K562 (cell line): ENCODE results near the gene GTF3C6. TPM values are rescaled to one million over a fixed set of nuclear protein-coding genes. Genes with fewer than 3 reads are reported as not detected.
"Not testable (repeated sequence)": the region's sequence is repeated elsewhere in the genome, so short reads cannot be mapped to it uniquely, and the experiment has no call there.

ENCODE experiments used
- ATAC-seq: fragments of 200-7000 bp; cut with Tn5 transposase; 3 replicates; pipeline ENCODE4 v1.9.1; 2020; ENCODE audit warnings: moderate library complexity
- BruUV-seq: library from RNA; stranded (reverse); fragments of 400-500 nt; replicated peaks from 2 replicates; lab custom pipeline; 2021; lab: Mats Ljungman, UMichigan
- CTCF ChIA-PET: fragments of 300-600 bp; formaldehyde crosslinking; extraction: SDS; loops from one replicate; lab custom pipeline; 2021; ENCODE audit warnings: low intra/inter-chr PET ratio; lab: Yijun Ruan, JAX
- POLR2A ChIA-PET: fragments of 300-600, 350-650 bp; sonication (Branson Sonifier 250); formaldehyde crosslinking; extraction: SDS; loops from one replicate; lab custom pipeline; 2021; ENCODE audit warnings: antibody characterized with exemption, inconsistent platforms; lab: Yijun Ruan, JAX
- DNase-seq, 4 experiments: peaks; one replicate each; pipeline versions ENCODE4 v3.0.0 to v3.0.0-alpha.2; 2011 to 2018; ENCODE audit warnings: low spot score in 3 of 4, mixed read lengths in 3 of 4; ENCODE audit errors: extremely low read depth in 1 of 4
- FAIRE-seq: peaks from 2 replicates; lab custom pipeline; 2011; peaks lifted over from hg19 to GRCh38; lab: Jason Lieb, UNC
- H2AFZ ChIP-seq: 2 replicates; pipeline ENCODE4 v1.6.0; 2011; ENCODE audit warnings: low read depth, low read length, control low read depth, inconsistent platforms
- H3K27ac ChIP-seq: fragments of 200-600 bp; 3 replicates; pipeline ENCODE4 v1.8.0; 2011; ENCODE audit warnings: low read depth, mild to moderate bottlenecking, control low read depth, inconsistent platforms, low read length, moderate library complexity, mixed read lengths; ENCODE audit errors: extremely low read depth
- H3K27me3 ChIP-seq, 2 experiments: fragments of 300-600 bp in 1 of 2; 2 replicates in 1 of 2; 3 replicates in 1 of 2; pipeline versions ENCODE4 v1.6.0 to v1.8.0; 2011; ENCODE audit warnings: inconsistent platforms in 2 of 2, low read length in 2 of 2, mild to moderate bottlenecking in 1 of 2, mixed read lengths in 1 of 2, moderate library complexity in 1 of 2; ENCODE audit not compliant: control insufficient read depth in 2 of 2, insufficient read depth in 2 of 2
- H3K36me3 ChIP-seq: fragments of 300-600 bp; 3 replicates; pipeline ENCODE4 v1.8.0; 2011; ENCODE audit warnings: mild to moderate bottlenecking, low read length, inconsistent platforms; ENCODE audit not compliant: control insufficient read depth, insufficient read depth
- H3K4me1 ChIP-seq, 2 experiments: fragments of 200-600 bp in 1 of 2; replicated peaks in 1 of 2; 2 replicates in 1 of 2; 3 replicates in 1 of 2; pipeline versions ENCODE4 v1.5.1 to v1.8.0; 2011; ENCODE audit warnings: inconsistent platforms in 2 of 2, low read length in 2 of 2, mild to moderate bottlenecking in 1 of 2, mixed read lengths in 1 of 2, moderate library complexity in 1 of 2; ENCODE audit not compliant: control insufficient read depth in 2 of 2, insufficient read depth in 2 of 2
- H3K4me2 ChIP-seq: 2 replicates; pipeline ENCODE4 v1.6.1; 2011; ENCODE audit warnings: low read length, control low read depth, inconsistent platforms, mixed read lengths; ENCODE audit not compliant: insufficient read depth
- H3K4me3 ChIP-seq: fragments of 200-600 bp; sonication (generic), shearing (Covaris generic); 2 replicates; pipeline ENCODE4 v1.5.1; 2016; ENCODE audit warnings: control low read depth, inconsistent platforms
- H3K79me2 ChIP-seq: fragments of 200-600 bp; 3 replicates; pipeline ENCODE4 v1.8.0; 2011; ENCODE audit warnings: low read length, inconsistent platforms; ENCODE audit not compliant: control insufficient read depth, insufficient read depth
- H3K9ac ChIP-seq, 2 experiments: 2 replicates each; pipeline versions ENCODE4 v1.6.0 to v1.6.1; 2011; ENCODE audit warnings: low read depth in 2 of 2, low read length in 2 of 2, control low read depth in 1 of 2, inconsistent platforms in 1 of 2, mild to moderate bottlenecking in 1 of 2, mixed read lengths in 1 of 2; ENCODE audit not compliant: insufficient read depth in 1 of 2
- H3K9me1 ChIP-seq: one replicate; pipeline ENCODE4 v1.6.0; 2011; ENCODE audit warnings: inconsistent platforms, mild to moderate bottlenecking, low read length, moderate library complexity; ENCODE audit not compliant: control insufficient read depth, insufficient read depth
- H3K9me3 ChIP-seq: replicated peaks from 2 replicates; pipeline ENCODE4 v1.5.1; 2011; ENCODE audit warnings: low read depth, low read length, inconsistent platforms; ENCODE audit not compliant: control insufficient read depth, insufficient read depth
- H4K20me1 ChIP-seq: replicated peaks from 2 replicates; pipeline ENCODE4 v1.6.1; 2011; ENCODE audit warnings: low read length, inconsistent platforms, mixed read lengths; ENCODE audit not compliant: control insufficient read depth, insufficient read depth
- ARID1B ChIP-seq: fragments of 450-650 bp; IDR thresholded peaks from 2 replicates; pipeline ENCODE4 v1.6.1; 2016; ENCODE audit warnings: antibody characterized with exemption, mild to moderate bottlenecking, inconsistent platforms
- FOSL1 ChIP-seq: fragments of 200-800 bp; sonication (Bioruptor generic); conservative IDR thresholded peaks from 2 replicates; pipeline ENCODE4 v1.6.1; 2016; ENCODE audit warnings: missing genetic modification characterization, missing compliant biosample characterization
- FOXK2 ChIP-seq, 2 experiments: fragments of 450-650 bp; IDR thresholded peaks in 1 of 2; conservative IDR thresholded peaks in 1 of 2; 2 replicates each; pipeline ENCODE4 v1.6.1; 2016; ENCODE audit warnings: low read depth in 2 of 2, mild to moderate bottlenecking in 1 of 2
- HDAC1 ChIP-seq, 2 experiments: fragments of 450-650 bp; IDR thresholded peaks; 2 replicates each; pipeline ENCODE4 v1.6.1; 2016 to 2017; ENCODE audit warnings: inconsistent platforms in 1 of 2, mild to moderate bottlenecking in 1 of 2, moderate library complexity in 1 of 2
- MYBL2 ChIP-seq, 2 experiments: fragments of 450-650 bp in 1 of 2; sonication (generic) in 1 of 2; formaldehyde crosslinking in 1 of 2; IDR thresholded peaks; 2 replicates each; pipeline versions ENCODE4 v1.6.1 to v1.8.1; 2017 to 2022; ENCODE audit warnings: borderline replicate concordance in 1 of 2, inconsistent platforms in 1 of 2, low read depth in 1 of 2, mild to moderate bottlenecking in 1 of 2, missing genetic modification reagents in 1 of 2, moderate library complexity in 1 of 2
- RBFOX2 ChIP-seq: fragments of 200-400 bp; formaldehyde crosslinking; IDR thresholded peaks from 2 replicates; pipeline ENCODE4 v1.6.1; 2017; ENCODE audit warnings: low read depth, mild to moderate bottlenecking, low read length, moderate library complexity
- SMARCA4 ChIP-seq: fragments of 450-650 bp; IDR thresholded peaks from 2 replicates; pipeline ENCODE4 v1.6.1; 2016
- TEAD4 ChIP-seq, 2 experiments: sonication (generic) in 1 of 2; formaldehyde crosslinking in 1 of 2; IDR thresholded peaks; 2 replicates each; pipeline versions ENCODE4 v1.6.1 to v1.8.0; 2012 to 2022; ENCODE audit warnings: borderline replicate concordance in 1 of 2, inconsistent platforms in 1 of 2, low read length in 1 of 2, mild to moderate bottlenecking in 1 of 2, missing genetic modification reagents in 1 of 2
- TRIM28 ChIP-seq: fragments of 450-650 bp; IDR thresholded peaks from 2 replicates; pipeline ENCODE4 v1.6.1; 2017
- ZBTB1 ChIP-seq: sonication (generic); formaldehyde crosslinking; IDR thresholded peaks from 2 replicates; pipeline ENCODE4 v1.8.1; 2023; ENCODE audit warnings: missing genetic modification reagents, low read depth, mild to moderate bottlenecking, borderline replicate concordance
- WGBS: fragments of 100-300 bp; shearing (Covaris generic); methylation state at CpG from one replicate; pipeline ENCODE4 v1.1.6; 2016; ENCODE audit warnings: low coverage, mixed read lengths; ENCODE audit not compliant: insufficient coverage; ENCODE audit errors: missing lambda C conversion rate; 5-methylcytosine and 5-hydroxymethylcytosine counted together
- in situ Hi-C: fragments of 300-500 bp; cut with MboI; formaldehyde crosslinking; loops from 4 replicates; pipeline ENCODE4 v1.15.0; 2018; ENCODE audit warnings: inconsistent platforms, mixed read lengths
- intact Hi-C: fragments of 100-400 bp; cut with micrococcal nuclease; formaldehyde crosslinking; loops from 2 replicates; pipeline ENCODE4 v1.14.2; 2022
- polyA plus RNA-seq, 8 experiments: library from polyadenylated mRNA; depleted of rRNA in 4 of 8; stranded (reverse) in 5 of 8; unstranded in 3 of 8; fragments of >200 nt; fragmentation: Nextera tagmentation in 2 of 8; fragmentation: Illumina TruSeq in 1 of 8; extraction: Ambion mirVana in 2 of 8; extraction: Trizol in 1 of 8; gene quantifications; 2 replicates each; pipeline versions ENCODE4 v1.2.1 to v1.2.3, GENCODE V29; 2011 to 2014; ENCODE audit warnings: inconsistent platforms in 1 of 8, missing spikeins in 1 of 8
- total RNA-seq, 7 experiments: library from RNA; depleted of rRNA in 6 of 7; stranded (reverse); fragments of >200 nt in 6 of 7; fragmentation: Illumina TruSeq in 2 of 7; extraction: Trizol in 2 of 7; gene quantifications; 2 replicates each; pipeline versions ENCODE4 v1.2.1 to v1.2.3, GENCODE V29; 2011 to 2021; ENCODE audit warnings: low replicate concordance in 1 of 7
- TF ChIP-seq, protein P1 (sequence below): fragments of 250-450 bp; sonication (Bioruptor Pico); IDR thresholded peaks from 2 replicates; pipeline ENCODE4 v1.8.0; 2021; ENCODE audit warnings: moderate library complexity, mild to moderate bottlenecking, inconsistent platforms
- TF ChIP-seq, protein P2 (sequence below): sonication (generic); formaldehyde crosslinking; IDR thresholded peaks from 2 replicates; pipeline ENCODE4 v1.8.1; 2023; ENCODE audit warnings: mild to moderate bottlenecking, missing genetic modification reagents

Gene GTF3C6
- total and polyA plus RNA-seq, 9 of the 15 experiments (the other 6 are each of a cell fraction or from before 2014, with no cell fraction given), result 37.6 to 140 (median 111) TPM

GRCh38 chr6:110962636-110963035 lies 4.1 kb downstream of the GTF3C6 start:
- BruUV-seq, H3K27ac ChIP-seq, H3K9ac ChIP-seq, DNase-seq, H3K4me3 ChIP-seq, CTCF ChIA-PET, H2AFZ ChIP-seq, H4K20me1 ChIP-seq, ATAC-seq, H3K4me2 ChIP-seq, H3K9me1 ChIP-seq, intact Hi-C loops, H3K27me3 ChIP-seq, in situ Hi-C loops, FAIRE-seq: not testable (repeated sequence)
- TF ChIP-seq RBFOX2, result 0 out of 2 replicates have a peak, but pooled peaks have one; percentile 26
- peaks cover 25% of the 10 kb centered on the region for H3K79me2 ChIP-seq
- POLR2A ChIA-PET, result interaction anchor here (1.3 kb wide), 1 partner anchor 20 kb away, joined by 4 read pairs; no protein-coding TSS in a partner anchor
- H3K9me3 ChIP-seq, result peaks cover 12% of the 10 kb centered on the region
- H3K36me3 ChIP-seq, result peaks cover 68% of the 10 kb centered on the region
- 97% methylated on average over 19 of the region's 20 CpGs for WGBS
- H3K4me1 ChIP-seq, result peaks cover 0 to 15% of the 10 kb centered on the region in 2 experiments; a peak in 4 of 5 replicates

GRCh38 chr6:110965629-110966229 lies 7.2 kb downstream of the GTF3C6 start:
- in situ Hi-C loops (no loop called here), intact Hi-C loops (no loop called here)
- Histone ChIP-seq H2AFZ (no peak overlapping the region), H3K9me3 (peaks cover 12% of the 10 kb centered on the region), H3K9ac (no peak overlapping the region), H3K4me3 (no peak overlapping the region), H3K36me3 (peaks cover 64% of the 10 kb centered on the region), H3K4me2 (no peak overlapping the region), H3K27ac (peak overlapping the region; percentile 9; the same call in 2 of the 3 replicates), H3K4me1 (no peaks in the 10 kb centered on the region; a peak in 2 of 5 replicates), H4K20me1 (no peaks in the 10 kb centered on the region), H3K9me1 (no peaks in the 10 kb centered on the region), H3K27me3 (no peaks in the 10 kb centered on the region), H3K79me2 (no peaks in the 10 kb centered on the region; the same call in 2 of the 3 replicates)
- ATAC-seq (peak; percentile 43), DNase-seq (peak in 2 of 4 experiments; percentile 30 to 74), FAIRE-seq (peak; percentile 69)
- ChIA-PET CTCF (no interaction called here), POLR2A (interaction anchor here (0.6 to 0.9 kb wide), 2 partner anchors 13 to 19 kb away, joined by 3 to 4 read pairs; no protein-coding TSS in a partner anchor)
- 26% methylated on average over 3 of the region's 3 CpGs for WGBS
- BruUV-seq, result no TSS peak
- TF ChIP-seq SMARCA4 (peak; percentile 65), ARID1B (peak; percentile 86), FOXK2 (conservative IDR thresholded peaks at IDR 0.05 in 1 of 2, IDR thresholded peaks at IDR 0.05 in 1 of 2; ENCODE audit: low read depth in 2 of 2) (peak in 1 of 2 experiments; percentile 40; a peak in 1 of 4 replicates), MYBL2 (IDR thresholded peaks at IDR 0.05; ENCODE audit: low read depth) (0 out of 2 replicates have a peak, but pooled peaks have one; percentile 23), MYBL2 (CRISPR knock-in tag; IDR thresholded peaks at IDR 0.05; ENCODE audit: borderline replicate concordance) (no peak), TEAD4 (IDR thresholded peaks at IDR 0.05; ENCODE audit: low read length) (peak; percentile 37; the same call in 1 of the 2 replicates), TEAD4 (CRISPR knock-in tag; IDR thresholded peaks at IDR 0.05; ENCODE audit: borderline replicate concordance) (no peak), HDAC1 (IDR thresholded peaks at IDR 0.05) (no peak), TRIM28 (peak; percentile 62), FOSL1 (tag) (peak; percentile 18; the same call in 1 of the 2 replicates), ZBTB1 (CRISPR knock-in tag) (no peak)
- TF ChIP-seq, protein P1, sequence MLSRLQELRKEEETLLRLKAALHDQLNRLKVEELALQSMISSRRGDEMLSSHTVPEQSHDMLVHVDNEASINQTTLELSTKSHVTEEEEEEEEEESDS (CRISPR knock-in tag), result no peak
- TF ChIP-seq, protein P2, sequence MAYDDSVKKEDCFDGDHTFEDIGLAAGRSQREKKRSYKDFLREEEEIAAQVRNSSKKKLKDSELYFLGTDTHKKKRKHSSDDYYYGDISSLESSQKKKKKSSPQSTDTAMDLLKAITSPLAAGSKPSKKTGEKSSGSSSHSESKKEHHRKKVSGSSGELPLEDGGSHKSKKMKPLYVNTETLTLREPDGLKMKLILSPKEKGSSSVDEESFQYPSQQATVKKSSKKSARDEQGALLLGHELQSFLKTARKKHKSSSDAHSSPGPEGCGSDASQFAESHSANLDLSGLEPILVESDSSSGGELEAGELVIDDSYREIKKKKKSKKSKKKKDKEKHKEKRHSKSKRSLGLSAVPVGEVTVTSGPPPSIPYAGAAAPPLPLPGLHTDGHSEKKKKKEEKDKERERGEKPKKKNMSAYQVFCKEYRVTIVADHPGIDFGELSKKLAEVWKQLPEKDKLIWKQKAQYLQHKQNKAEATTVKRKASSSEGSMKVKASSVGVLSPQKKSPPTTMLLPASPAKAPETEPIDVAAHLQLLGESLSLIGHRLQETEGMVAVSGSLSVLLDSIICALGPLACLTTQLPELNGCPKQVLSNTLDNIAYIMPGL (CRISPR knock-in tag), result no peak
